Nucleus accumbens (tissue), 56 donors: ENCODE data around the gene ZNF831.

Source experiments
- DNase-seq, 56 donors: peaks; one replicate each; lab custom pipeline; 2025; lab: John Stamatoyannopoulos, UW

ZNF831 gene

GRCh38 chr20:59163631-59164530 lies at the start of gene ZNF831:
TSS of gene ZNF831 (plus strand) at chr20:59163821. CDS start at chr20:59191020, 27,199 bp downstream.
- DNase-seq, result no peak

GRCh38 chr20:59117526-59117925 lies 46.1 kb upstream of the ZNF831 start:
- DNase-seq, result peak in 1 of 56 donors; percentile 4

- no peak for DNase-seq
These were observed 44.8 kb upstream of the ZNF831 start for GRCh38 chr20:59118855-59119254.

GRCh38 chr20:59120491-59120890 lies 43.1 kb upstream of the ZNF831 start:
- no peak for DNase-seq

- DNase-seq, result no peak
These were observed 42.7 kb upstream of the ZNF831 start for GRCh38 chr20:59120919-59121318.

GRCh38 chr20:59121714-59122565 lies 41.7 kb upstream of the ZNF831 start:
- peak in 3 of 56 donors; percentile 7 to 21 (median 15) for DNase-seq

DNA sequence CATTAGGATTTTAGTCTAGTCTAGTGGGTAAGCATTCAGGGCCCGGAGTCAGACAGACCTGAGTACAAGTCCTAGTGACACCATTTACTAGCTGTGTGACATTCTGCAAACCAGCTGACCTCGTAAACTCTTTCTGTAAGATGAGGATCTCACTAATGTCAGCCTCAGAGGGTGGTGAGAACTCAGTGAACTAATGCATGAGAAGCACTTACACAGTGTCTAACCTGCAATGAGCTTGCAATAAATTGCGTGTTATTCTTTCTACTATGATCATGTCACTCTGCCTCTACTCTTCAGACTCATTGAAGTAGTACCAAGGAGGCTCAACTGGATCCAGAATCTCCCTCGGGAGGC lies 41.1 kb upstream of the ZNF831 start:
- DNase-seq, result no peak

- no peak for DNase-seq
These were observed 40.5 kb upstream of the ZNF831 start for GRCh38 chr20:59123011-59123677.

GRCh38 chr20:59123678-59124255 lies 39.9 kb upstream of the ZNF831 start:
- DNase-seq, result no peak

- DNase-seq, result no peak
These were observed 39.2 kb upstream of the ZNF831 start for GRCh38 chr20:59124296-59125029.

DNA sequence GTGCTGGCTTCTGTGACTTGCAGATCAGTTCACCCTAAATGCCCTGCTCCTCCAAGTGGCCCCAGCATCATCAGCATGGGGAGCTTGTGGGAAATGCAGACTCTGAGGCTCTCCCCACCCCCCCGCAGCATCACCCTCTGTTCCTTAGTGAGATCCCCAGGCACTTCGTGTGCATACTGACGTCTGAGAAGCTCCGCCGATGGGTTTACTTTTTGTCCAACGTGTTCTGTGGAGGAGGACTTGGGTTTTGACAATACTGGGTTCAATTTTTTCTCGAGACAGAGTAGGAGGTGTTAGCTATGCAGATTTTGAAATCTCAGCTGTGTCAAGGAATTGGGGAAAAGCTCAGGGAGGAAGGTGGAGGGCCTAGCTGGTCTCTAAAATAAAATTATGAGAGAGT lies 38.3 kb upstream of the ZNF831 start:
- DNase-seq, result peak in 6 of 56 donors; percentile 13 to 28 (median 18)

DNA sequence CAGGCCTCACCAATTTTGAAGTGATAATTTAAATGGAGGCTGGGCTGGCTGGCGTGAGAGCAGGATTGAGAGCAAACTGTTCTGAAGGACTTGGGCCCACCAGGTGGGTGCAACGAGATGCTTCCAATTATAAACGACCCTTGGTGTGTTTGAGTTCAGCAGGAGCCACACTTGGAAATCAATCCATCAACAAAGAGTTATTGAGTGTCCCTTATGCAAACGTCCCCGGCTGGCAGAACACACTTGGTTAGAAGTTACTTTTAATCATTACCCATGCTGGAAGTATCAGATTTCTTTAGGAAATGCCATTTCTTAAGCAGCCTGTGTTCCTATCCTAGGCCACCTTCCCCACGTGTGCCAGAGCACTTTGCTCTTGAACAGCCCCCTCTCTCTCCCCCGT lies 37.8 kb upstream of the ZNF831 start:
- no peak for DNase-seq

GRCh38 chr20:59127839-59128238 lies 35.8 kb upstream of the ZNF831 start:
- no peak for DNase-seq

GRCh38 chr20:59131551-59132285 lies 31.9 kb upstream of the ZNF831 start:
- DNase-seq, result no peak

- no peak for DNase-seq
These were observed 29.4 kb upstream of the ZNF831 start for GRCh38 chr20:59134182-59134581.

- no peak for DNase-seq
These were observed 28.5 kb upstream of the ZNF831 start for GRCh38 chr20:59135093-59135492.

DNA sequence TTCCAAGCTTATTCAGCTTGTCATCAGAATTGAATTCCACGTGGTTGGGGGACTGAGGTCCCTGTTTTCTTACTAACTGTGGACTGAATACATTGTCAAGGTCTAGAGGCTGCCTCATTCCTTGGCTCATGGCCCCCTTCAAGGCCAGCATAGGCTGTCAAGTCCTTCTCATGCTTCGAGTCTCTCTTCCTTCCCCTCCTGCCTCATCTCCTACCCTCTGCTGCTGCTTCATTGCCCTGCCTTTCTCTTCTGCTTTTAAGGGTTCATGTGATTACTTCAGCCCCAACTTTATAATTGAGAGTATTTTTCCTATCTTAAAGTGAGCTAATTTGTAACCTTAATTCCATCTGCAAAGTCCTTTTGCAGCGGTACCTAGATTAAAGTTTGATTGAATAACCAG lies 27.6 kb upstream of the ZNF831 start:
- no peak for DNase-seq

DNA sequence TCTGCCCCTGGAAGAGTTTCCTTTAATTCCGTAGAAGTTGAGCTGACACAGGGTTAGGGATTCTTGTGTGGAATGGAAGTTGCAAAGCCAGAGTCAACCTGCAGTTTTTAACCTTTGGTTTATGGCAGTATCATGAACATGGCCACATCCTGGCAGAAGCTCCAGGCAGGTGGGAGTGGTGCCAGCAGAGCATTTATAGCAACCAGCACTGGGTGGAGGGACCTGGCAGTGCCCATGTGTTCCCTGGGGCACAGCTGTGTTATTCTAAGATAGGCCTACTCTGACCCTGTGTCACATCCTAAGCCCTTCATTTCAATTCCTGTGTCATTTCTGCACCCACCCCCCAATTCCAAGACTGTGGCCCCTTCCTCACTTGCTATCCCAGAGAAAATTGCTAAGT lies 26.1 kb upstream of the ZNF831 start:
- DNase-seq, result no peak

DNA sequence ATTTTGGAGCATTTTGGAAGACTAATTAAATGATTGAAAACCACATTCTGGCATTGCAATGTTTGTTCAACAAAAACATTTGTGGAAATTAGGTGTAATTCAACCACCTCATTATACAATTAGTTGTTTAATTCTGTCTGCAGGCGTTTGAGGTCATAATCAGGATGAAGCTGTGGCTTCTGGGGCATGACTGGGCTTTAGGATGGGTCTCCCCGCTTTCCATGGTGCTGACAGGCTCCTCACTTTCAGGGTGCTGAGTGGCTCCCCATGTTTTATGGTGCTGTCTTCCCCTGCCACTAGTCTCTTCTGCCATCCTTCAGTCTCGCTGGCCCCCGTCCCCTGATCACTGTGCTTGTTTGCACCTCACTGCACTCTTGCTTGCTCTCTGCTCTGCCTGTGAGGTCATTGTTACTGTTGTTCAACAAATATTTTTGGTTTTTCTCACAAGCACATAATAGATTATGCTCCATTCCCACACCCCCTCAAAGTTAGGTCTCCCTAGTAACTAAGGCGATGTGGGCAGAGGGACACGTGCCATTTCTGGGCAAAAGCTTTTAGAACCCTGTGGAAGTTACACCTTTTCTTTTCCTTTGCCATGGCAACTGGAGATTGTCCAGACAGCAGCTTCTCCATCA lies 25.4 kb upstream of the ZNF831 start:
- DNase-seq, result no peak
